Esophagus squamous epithelium (tissue), 5 donors: ENCODE results near the gene ATP5PD. TPM values are rescaled to one million over a fixed set of nuclear protein-coding genes. Genes with fewer than 3 reads are reported as not detected.

Experiments used
- DNase-seq: peaks from one replicate; lab custom pipeline; 2025; lab: John Stamatoyannopoulos, UW
- H3K27ac ChIP-seq, 4 donors: fragments of 200-600 bp; sonication (generic); one replicate each; pipeline ENCODE4 v1.5.1; 2016 to 2019; ENCODE audit warnings: mild to moderate bottlenecking in 1 of 4
- H3K27me3 ChIP-seq, 4 donors: fragments of 200-600 bp; sonication (generic); 1 replicate in 3 of 4; 2 replicates in 1 of 4; pipeline versions ENCODE4 v1.5.1 to v1.6.0; 2017 to 2021; ENCODE audit warnings: antibody characterized with exemption in 1 of 4
- H3K36me3 ChIP-seq, 3 donors: fragments of 200-600 bp; sonication (generic); one replicate each; pipeline ENCODE4 v1.5.1; 2016 to 2019
- H3K4me1 ChIP-seq, 3 donors: fragments of 200-600 bp; sonication (generic); one replicate each; pipeline ENCODE4 v1.5.1; 2017 to 2019
- H3K4me3 ChIP-seq, 4 donors: fragments of 200-600 bp; sonication (generic); 1 replicate in 3 of 4; 2 replicates in 1 of 4; pipeline ENCODE4 v1.5.1; 2016 to 2019; ENCODE audit warnings: mild to moderate bottlenecking in 2 of 4, moderate library complexity in 1 of 4
- H3K9me3 ChIP-seq, 3 donors: fragments of 200-600 bp; sonication (generic); one replicate each; pipeline ENCODE4 v1.5.1; 2016 to 2019
- POLR2A ChIP-seq, 4 donors: fragments of 450-650 bp; IDR thresholded peaks; one replicate each; pipeline ENCODE4 v1.6.1; 2017; ENCODE audit warnings: antibody characterized with exemption in 4 of 4, mild to moderate bottlenecking in 4 of 4, moderate library complexity in 3 of 4
- WGBS, 2 donors: methylation state at CpG; one replicate each; pipeline ENCODE4 v1.1.5; 2018; 5-methylcytosine and 5-hydroxymethylcytosine counted together
- intact Hi-C: fragments of 100-400 bp; cut with DNase I; formaldehyde crosslinking; loops from one replicate; pipeline ENCODE4 v1.15.0; 2022
- total RNA-seq, 4 donors: library from RNA; depleted of rRNA; stranded (reverse); fragments of >200 nt; gene quantifications; one replicate each; pipeline ENCODE4 v1.1.0, GENCODE V29; 2016
- TF ChIP-seq, protein P1 (sequence below), 6 experiments: fragments of 450-650 bp in 4 of 6; fragments of 200-600 bp in 2 of 6; sonication (generic) in 2 of 6; IDR thresholded peaks; one replicate each; pipeline ENCODE4 v1.5.1; 2016 to 2019; ENCODE audit warnings: antibody characterized with exemption in 6 of 6, mild to moderate bottlenecking in 4 of 6, moderate library complexity in 4 of 6
- donor health status: DM: yes; HTN: yes; CAD: no.

Gene ATP5PD
- total RNA-seq, 4 donors from 2014 or later = 252 to 300 (median 277) TPM

GRCh38 chr17:75011401-75012095 is 35.2 kb downstream of the ATP5PD start:
- intact Hi-C loops = no loop called here
- TF ChIP-seq, protein P1, sequence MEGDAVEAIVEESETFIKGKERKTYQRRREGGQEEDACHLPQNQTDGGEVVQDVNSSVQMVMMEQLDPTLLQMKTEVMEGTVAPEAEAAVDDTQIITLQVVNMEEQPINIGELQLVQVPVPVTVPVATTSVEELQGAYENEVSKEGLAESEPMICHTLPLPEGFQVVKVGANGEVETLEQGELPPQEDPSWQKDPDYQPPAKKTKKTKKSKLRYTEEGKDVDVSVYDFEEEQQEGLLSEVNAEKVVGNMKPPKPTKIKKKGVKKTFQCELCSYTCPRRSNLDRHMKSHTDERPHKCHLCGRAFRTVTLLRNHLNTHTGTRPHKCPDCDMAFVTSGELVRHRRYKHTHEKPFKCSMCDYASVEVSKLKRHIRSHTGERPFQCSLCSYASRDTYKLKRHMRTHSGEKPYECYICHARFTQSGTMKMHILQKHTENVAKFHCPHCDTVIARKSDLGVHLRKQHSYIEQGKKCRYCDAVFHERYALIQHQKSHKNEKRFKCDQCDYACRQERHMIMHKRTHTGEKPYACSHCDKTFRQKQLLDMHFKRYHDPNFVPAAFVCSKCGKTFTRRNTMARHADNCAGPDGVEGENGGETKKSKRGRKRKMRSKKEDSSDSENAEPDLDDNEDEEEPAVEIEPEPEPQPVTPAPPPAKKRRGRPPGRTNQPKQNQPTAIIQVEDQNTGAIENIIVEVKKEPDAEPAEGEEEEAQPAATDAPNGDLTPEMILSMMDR (IDR thresholded peaks at IDR 0.05) = no peak
- TF ChIP-seq POLR2A (IDR thresholded peaks at IDR 0.05) = no peak
- WGBS, 2 donors = 36 to 40% methylated on average over 12 of the region's 13 CpGs
- peak overlapping the region; percentile 86 to 93 (median 88) for H3K27ac ChIP-seq
- peaks cover 0 to 6% (median 0%) of the 10 kb centered on the region in 3 donors for H3K36me3 ChIP-seq
- no peaks in the 10 kb centered on the region for H3K27me3 ChIP-seq
- peak overlapping the region; percentile 77 to 89 (median 81) for H3K4me3 ChIP-seq
- H3K9me3 ChIP-seq = no peaks in the 10 kb centered on the region
- DNase-seq = no peak
- peaks cover 8 to 39% (median 12%) of the 10 kb centered on the region in 3 donors for H3K4me1 ChIP-seq

- 65 to 74% methylated on average over 6 of the region's 8 CpGs for WGBS, 2 donors
- Histone ChIP-seq H3K4me1 (peaks cover 8 to 39% (median 12%) of the 10 kb centered on the region in 3 donors), H3K27ac (peak overlapping the region in 3 of 4 donors; percentile 87 to 93 (median 90)), H3K4me3 (no peak overlapping the region), H3K9me3 (no peaks in the 10 kb centered on the region), H3K27me3 (no peaks in the 10 kb centered on the region), H3K36me3 (no peaks in the 10 kb centered on the region)
- intact Hi-C loops = no loop called here
- TF ChIP-seq, protein P1 (IDR thresholded peaks at IDR 0.05) = peak in 1 of 6 experiments; percentile 11
- no peak for TF ChIP-seq POLR2A (IDR thresholded peaks at IDR 0.05)
- no peak for DNase-seq
These were observed 35.9 kb downstream of the ATP5PD start for GRCh38 chr17:75010683-75011400.

- 50 to 67% methylated on average over 1 to 2 of the region's 2 CpGs for WGBS, 2 donors
- Histone ChIP-seq H3K27me3 (no peaks in the 10 kb centered on the region), H3K4me1 (peaks cover 8 to 33% (median 12%) of the 10 kb centered on the region in 3 donors), H3K9me3 (no peaks in the 10 kb centered on the region), H3K27ac (no peak overlapping the region), H3K4me3 (no peak overlapping the region), H3K36me3 (peaks cover 0 to 13% (median 2%) of the 10 kb centered on the region in 3 donors)
- no peak for TF ChIP-seq POLR2A (IDR thresholded peaks at IDR 0.05)
- TF ChIP-seq, protein P1 (IDR thresholded peaks at IDR 0.05) = no peak
- no peak for DNase-seq
- intact Hi-C loops = no loop called here
These were observed 37.5 kb downstream of the ATP5PD start for GRCh38 chr17:75009139-75009724.

DNA sequence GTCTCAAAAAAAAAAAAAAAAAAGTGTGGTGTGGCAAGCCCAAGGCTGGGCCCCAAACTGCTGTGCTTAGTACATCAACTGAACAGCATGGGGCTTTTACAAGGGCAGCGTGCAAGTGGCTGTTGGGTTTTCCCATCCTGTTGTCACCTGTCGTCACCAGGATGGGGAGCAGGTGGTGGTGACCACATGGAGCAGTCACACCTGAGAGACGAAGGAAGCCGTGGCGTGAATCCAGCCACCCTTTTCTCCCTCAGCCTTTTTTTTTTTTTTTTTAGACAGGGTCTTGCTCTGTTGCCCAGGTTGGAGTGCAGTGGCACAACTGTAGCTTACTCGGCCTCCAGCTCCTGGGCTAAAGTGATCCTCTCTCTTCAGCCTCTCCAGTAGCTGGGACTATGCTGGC is 38.4 kb downstream of the ATP5PD start:
- Histone ChIP-seq H3K9me3 (no peaks in the 10 kb centered on the region), H3K27me3 (no peaks in the 10 kb centered on the region), H3K4me3 (no peak overlapping the region), H3K36me3 (peaks cover 0 to 22% (median 9%) of the 10 kb centered on the region in 3 donors), H3K27ac (no peak overlapping the region), H3K4me1 (peaks cover 3 to 26% (median 6%) of the 10 kb centered on the region in 3 donors)
- DNase-seq = no peak
- 84 to 87% methylated on average over 6 of the region's 6 CpGs for WGBS, 2 donors
- intact Hi-C loops = no loop called here
- TF ChIP-seq, protein P1 (IDR thresholded peaks at IDR 0.05) = no peak
- no peak for TF ChIP-seq POLR2A (IDR thresholded peaks at IDR 0.05)
